GM19025 (cell line): Measurements from ENCODE around the gene NOTCH4.

Source experiments
- ATAC-seq: cut with Tn5 transposase; IDR thresholded peaks from one replicate; pipeline ENCODE4 v1.9.1; 2021; ENCODE audit warnings: mild to moderate bottlenecking, low read depth, moderate library complexity; ENCODE audit not compliant: unreplicated experiment

The NOTCH4 gene

DNA sequence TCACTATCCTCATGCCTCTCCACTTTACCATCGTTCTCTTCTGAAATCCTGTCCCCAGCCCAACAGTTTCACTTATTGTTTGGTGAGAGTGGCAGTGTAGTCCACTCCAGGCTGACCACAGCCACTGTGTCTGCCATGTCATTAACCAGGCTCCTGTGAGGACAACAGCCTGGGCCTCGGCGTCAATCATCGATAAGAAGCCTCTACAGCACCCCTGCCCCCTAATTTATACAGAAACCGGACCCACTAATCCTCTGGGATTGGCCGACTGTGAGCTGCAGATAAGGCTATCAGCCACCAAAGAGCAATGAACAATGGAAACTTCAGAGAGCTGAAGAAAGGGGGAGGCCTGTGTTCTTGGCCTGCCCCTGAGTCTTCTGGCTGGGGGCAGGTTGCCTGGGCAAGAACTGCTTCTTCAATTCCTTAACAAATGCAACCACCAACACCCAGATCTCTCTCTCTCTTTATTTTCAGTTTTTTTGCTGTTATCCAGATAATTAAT lies 56.1 kb downstream of the NOTCH4 start:
- no peak for ATAC-seq

DNA sequence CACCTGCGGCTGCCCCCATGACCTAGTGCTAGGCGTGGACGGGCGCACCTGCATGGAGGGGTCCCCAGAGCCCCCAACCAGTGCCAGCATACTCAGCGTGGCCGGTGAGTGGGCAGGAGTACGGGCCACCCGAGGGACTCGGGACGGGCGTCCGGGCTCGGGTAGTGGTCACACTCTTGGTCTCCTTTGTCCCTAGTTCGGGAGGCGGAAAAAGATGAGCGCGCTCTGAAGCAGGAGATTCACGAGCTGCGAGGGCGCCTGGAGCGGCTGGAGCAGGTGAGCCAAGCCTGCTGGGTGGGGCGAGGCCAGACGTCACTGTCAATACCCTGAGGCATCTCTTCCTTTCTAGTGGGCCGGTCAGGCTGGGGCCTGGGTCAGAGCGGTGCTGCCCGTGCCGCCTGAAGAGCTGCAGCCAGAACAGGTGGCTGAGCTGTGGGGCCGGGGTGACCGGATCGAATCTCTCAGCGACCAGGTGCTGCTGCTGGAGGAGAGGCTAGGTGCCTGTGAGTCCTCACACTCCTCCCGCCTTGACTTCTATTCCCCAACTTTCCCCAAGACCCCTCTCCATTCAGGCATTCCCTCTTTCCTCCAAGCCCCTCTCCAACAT lies 56.6 kb downstream of the NOTCH4 start:
- no peak for ATAC-seq

DNA sequence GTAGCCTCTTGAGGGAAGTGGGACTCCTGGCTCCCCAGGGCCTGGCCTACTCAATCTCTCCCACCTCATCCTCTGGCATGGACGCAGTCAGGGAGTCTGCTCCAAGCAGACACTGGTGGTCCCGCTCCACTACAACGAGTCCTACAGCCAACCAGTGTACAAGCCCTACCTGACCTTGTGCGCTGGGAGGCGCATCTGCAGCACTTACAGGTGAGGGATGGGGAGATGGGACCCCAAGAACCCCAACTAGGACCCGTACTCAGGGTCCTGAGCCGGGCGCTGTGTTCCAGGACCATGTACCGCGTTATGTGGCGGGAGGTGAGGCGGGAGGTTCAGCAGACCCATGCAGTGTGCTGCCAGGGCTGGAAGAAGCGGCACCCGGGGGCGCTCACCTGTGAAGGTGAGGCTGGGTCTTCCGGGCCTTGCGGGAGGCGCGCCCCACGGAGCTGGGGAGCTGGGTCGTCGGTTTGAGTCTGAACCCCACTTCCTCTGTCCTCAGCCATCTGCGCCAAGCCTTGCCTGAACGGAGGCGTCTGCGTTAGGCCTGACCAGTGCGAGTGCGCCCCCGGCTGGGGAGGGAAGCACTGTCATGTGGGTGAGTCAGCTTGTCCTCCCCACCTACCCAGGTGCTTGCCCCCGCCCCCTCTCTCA lies 57.3 kb downstream of the NOTCH4 start:
- ATAC-seq = no peak

DNA sequence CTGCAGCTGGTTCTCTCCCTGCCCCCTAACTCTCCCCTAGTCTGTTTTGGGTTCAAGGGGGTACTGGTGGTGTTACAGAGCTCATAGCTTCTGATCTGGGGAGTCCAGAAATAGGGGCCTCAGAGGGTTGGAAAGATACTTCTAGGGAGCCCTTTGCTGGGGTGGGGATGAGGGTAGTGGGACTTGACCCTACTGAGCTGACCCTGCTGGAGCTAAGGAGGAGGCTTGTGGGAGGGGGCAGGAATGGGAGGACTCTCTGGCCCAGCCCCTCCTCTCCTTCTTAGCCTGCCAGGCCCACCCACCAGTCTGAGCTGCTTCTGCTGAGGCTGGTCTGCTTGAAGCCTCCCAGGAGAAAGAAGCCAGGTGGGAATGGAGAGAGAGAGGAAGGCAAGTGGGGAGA lies 59.6 kb downstream of the NOTCH4 start, which contains the start of gene EGFL8:
EGFL8 (plus strand) TSS at position 301 of the 400 bp plus-strand sequence. CDS start 1,571 bp downstream, outside the sequence.
- ATAC-seq = no peak

DNA sequence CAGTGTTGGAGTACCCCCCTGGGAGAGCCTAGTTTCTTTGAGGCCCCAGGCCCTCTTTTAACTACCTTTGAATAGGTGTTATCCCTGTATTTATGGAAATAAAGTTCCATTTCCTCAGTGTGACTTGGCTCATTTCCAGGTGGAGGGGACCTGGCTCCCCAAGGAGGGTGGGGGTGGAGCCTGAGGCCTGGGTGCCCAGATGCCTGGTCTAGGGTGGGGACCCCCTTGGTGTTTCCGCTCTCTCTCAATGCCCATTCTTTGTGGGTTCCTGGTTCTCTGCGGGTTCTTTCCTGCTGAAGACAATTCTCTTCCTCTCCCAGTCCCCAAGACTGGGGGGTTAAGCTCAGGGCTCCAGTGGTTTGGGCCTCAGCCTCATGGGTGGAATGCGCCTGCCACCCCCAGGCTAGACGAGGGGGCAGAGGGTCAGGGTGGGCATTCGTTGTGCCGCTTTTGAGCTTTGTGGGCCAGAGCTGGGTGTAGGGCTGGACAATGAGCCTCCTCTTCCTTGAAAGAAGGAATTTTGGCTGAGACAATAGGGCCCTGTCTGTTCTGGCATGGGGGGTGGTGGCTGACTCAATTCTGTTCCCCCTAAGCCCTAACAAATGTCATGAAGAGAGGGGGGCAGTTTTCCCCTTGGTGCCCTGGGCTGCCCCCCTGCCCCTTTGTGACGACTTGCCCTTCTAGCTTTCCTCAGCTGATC lies 60.2 kb downstream of the NOTCH4 start:
- no peak for ATAC-seq

DNA sequence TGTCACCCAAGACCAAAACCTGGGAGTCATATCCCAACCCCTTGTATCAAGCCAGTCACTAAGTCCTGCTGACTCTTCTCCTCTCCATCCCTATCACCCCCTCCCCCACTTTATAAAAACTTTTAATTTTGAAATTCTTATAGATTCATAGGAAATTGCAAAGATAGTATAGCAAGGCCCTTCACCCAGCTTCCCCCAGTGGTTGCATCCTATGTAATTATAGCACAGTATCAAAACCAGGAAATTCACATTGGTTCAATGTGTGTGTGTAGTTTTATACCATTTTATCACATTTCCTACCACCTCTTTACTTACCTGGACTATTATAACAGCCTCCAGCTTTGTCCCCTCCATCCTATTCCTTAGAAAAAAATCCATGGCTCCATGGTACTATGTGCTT lies 65.8 kb downstream of the NOTCH4 start:
- no peak for ATAC-seq

DNA sequence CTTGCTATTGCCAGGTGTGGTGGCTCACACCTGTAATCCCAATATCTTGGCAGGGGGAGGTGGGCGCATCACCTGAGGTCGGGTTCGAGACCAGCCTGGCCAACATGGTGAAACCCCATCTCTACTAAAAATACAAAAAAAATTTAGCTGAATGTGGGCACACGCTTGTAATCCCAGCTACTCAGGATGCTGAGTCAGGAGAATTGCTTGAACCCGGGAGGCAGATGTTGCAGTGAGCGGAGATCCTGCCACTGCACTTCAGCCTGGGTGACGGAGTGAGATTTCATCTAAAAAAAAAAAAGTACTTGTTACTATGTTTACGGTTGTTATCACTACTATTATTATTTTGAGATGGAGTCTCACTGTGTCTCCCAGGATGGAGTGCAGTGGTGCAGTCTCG lies 67.0 kb downstream of the NOTCH4 start:
- no peak for ATAC-seq

DNA sequence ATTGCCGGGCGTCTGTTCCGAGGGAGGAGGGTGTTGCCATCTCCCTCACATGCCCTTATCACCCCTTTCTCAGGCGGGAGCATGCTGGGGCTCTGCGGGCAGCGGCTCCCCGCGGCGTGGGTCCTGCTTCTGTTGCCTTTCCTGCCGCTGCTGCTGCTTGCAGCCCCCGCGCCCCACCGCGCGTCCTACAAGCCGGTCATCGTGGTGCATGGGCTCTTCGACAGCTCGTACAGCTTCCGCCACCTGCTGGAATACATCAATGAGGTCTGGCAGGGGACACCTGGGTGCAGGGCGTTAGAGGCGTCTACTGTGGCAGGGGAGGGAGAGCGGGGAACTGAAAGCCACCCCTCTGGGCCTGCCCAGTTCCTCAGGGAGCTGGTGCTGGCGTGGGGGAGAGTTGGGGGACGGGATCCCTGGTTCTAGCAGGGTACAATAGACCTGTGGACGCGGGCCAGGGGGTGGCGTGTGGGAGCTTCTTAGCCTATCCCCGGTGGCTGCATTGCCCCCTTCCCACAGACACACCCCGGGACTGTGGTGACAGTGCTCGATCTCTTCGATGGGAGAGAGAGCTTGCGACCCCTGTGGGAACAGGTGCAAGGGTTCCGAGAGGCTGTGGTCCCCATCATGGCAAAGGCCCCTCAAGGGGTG lies 69.2 kb downstream of the NOTCH4 start:
- ATAC-seq = no peak

DNA sequence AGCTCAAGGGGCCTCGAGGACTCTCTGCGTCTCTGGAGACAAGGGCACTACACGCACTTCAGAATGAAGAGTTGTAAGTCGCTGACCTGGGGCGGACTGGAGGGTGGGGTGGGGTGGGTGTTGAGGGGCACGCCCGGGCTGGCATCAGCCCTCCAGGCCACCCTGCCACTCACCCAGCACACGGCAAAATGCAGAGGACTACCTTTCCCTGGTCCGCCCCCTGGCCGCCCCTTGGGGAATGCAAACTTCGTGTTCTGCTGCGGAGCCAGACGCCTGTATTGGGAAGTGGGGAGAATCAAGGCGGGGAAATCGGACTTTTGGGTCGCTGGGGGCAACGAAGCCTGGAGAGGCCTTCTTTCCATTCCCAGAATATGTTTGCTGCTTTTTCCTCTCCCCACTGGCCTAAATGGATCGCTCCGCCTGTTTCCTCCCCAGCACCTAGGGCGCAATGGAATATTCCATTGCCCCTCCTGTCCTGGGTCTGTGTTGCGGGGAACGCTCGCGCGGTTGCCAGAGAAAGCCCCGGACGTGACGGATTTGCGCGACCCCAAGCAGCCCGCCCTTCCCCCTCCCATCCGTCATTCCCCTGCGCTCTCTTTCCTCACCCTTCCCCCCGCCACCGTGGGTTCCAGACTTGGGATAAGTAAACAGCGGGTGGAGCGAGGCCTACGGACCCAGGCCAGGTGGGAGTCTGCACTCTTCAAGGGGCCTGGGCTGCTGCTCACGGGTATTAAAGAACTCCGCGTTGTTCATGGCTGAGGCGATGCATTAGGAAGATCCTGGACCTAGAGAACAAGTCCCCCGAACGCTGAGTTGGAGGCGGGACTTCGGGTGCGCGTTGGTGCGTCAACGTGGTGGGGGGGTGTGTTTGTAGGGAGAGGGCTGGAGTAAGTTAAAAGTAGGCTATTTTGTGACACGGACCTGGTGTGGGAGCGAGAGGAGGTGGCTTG lies 70.0 kb downstream of the NOTCH4 start, which contains the start of gene PPT2:
PPT2 (plus strand) TSS at position 578 of the 950 bp plus-strand sequence. CDS start 454 bp downstream, outside the sequence.
- ATAC-seq = no peak

DNA sequence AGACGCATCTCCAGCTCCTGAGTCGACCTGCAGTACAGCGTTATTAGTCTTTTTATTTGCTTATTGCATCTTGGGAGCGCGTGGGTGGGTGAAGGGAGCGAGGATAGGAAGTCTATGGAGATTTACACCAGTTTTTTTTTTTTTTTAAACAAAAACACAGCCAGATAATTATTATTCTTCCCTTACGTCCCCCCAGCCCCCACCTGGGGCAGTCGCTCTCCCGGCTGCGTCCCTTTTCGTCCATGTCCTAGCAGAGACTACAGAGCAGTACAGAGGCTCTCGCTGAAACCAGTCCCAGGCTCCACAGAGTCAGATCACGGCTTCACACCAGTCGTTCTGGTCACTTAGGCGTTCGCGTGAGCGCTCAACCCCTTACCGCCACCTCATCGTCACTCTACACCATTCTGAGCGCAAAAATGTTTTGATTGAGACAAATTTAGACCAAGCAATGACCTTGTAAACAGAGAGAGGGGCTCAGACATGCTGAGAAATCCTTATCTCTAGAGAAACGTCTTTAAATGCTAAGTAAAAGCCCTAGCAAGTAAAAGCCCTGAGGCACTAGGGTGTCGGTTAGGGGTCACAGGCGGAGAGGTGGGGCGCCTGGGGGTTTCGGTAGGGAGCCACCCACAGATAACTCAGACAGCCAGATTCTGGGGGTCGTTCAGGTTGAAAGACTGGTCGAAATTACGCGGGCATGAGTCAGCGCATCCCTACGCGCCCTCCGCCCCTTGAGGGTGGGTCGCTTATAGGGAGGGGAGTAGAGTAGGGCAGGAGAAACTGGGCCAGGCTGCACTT lies 70.9 kb downstream of the NOTCH4 start:
- ATAC-seq = no peak

DNA sequence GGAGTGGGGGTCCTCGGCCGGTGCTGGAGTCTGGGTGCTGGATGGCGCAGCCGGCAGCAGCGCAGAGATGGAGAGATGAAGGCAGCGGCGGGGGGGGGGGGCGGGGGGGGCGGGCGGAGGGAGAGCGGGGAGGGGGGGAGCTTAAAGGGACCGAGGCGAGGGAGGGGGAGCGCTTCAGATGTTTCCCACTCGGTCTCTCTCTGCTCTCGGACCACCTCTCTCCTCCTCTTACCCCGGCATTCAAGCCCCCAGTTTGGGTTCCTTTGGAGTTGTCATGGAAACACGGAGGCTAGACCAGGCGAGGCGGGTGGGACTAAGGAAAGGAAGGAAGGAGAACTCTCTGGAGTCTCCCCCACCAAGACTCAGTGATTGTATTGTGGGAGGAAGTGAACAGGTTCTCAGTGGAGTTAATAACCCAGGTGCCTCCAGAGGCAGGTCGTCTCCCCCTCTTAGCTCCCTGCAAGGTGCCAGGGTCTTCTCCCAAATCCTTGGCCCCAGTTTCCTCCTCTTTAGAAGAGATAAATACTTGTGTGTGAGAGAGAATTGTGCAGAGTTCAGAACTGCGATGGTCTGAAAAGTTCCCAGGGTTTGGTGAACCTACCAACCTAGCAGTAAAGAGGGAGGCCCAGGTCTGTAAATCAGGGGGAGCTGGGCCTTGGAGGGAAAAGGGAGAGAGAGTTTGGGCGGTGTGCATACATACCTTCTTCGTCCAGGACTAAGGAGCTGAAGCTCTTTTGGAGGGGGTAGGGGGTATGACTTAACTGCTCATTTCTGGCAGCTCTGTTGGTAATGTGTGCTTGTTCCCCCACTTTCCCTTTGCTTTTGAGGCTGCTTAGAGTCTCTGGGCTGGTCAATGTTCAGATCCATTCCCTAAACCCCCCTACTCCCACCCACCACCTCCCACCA lies 71.8 kb downstream of the NOTCH4 start, which contains the start of gene PRRT1:
PRRT1 (minus strand) TSS at position 77 of the 906 bp plus-strand sequence. CDS start 112 bp downstream, outside the sequence.
- no peak for ATAC-seq

DNA sequence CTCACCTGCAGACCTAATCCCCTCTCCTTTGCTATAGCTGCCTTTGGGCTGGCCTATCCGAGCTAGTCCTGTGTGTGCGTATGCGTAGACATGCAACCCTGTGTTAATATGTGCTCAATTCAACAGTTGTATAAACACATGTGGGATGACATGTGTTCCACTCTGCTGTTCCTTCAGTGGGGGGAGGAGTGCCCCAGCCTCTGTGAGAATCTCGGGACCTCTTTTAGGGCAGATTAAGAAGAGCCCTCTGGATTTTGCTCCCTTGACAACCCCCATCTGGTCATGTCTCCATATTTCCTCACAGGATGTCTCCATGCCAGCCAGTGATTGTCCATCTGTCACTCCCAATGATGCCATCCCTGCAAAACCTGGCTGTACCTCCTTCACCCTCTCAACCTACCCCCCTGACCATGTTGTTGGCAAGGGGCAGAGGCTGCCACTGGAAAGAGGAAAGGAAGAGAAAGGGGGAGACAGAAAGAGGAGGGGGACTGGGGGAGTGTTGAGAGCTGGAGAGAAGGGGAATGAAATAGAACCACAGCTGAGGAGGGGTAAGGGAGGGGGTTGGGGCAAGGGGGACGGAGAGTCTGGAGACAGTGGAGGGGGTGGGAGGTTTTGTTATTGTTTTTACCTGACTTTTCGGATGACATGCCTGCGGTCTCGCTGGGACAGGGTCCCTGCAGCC lies 72.5 kb downstream of the NOTCH4 start:
- no peak for ATAC-seq

DNA sequence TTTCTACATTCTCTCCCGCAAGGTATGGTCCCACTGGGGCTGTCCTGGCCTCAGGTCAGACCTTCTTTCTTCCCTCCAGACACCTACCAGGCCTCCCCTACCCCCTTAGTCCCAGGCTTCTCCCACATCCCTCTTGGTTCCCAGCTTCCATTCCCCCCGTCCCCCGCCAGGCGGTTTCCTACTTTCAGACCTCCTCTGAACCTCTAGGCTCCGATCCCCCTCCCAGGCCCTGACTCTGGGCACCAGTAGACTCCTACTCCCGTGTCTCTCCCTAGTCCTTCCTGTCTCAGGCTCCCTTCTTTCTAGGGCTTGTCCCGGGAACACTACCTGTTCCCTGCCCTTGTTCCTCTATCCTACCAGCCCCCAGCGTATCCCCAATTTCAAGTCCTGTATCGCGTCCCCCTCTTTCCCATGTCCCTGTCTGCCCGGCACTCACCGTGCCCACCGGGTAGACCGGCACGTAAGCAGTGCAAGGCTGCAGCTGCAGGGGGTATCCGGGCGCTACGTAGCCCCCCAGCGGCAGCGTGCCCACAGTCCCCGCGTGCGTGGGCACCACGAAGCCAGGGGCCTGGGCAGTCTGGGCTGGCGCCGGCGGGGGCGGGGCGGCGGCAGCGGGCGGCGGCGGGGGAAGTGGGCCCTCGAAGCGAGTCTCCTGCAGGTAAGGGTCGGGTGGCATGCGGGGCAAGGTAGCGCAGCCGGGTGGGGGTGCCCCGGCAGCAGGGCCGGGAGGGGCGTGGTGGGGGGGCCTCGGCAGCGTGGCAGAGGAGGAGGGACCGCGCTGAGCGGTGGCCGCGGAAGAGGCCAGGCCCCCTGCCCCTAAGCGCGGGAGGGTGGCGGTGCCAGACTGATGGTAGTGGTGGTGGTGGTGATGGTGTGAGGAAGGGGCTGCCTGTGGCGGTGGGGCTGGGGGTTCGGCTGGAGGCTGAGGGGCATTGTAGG lies 73.7 kb downstream of the NOTCH4 start:
- ATAC-seq = no peak

DNA sequence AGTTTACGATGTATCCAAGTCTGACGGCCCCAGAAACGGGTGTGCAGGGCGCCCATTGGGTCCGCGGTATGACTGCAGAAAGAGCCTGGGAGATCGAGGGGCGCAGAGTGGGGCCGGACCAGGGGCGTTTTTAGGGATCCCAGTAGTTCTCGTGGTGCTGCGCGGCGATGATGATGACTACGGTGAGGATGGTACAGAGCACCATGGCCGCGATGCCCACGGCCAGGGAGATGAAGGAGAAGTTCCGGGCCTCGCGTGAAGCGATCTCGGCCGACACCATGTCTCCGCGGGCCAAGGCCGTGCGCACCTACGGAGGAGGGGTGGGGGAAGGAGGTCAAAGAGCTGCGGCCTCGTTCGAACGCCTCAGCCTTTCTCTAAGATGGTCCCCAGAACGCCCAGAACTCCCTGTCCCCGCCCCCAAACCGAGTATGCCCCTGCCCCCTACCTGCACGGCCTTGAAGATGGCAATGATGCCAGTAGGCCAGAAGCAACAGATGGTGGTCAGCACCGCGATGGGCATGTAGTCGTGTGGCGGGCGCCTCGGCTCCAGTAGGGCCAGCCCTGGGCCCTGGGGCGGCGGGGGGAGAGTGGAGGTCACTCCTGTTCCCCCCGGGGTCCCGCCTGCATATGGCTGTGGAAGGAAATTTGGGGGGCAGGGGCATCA lies 74.6 kb downstream of the NOTCH4 start:
- ATAC-seq = no peak

DNA sequence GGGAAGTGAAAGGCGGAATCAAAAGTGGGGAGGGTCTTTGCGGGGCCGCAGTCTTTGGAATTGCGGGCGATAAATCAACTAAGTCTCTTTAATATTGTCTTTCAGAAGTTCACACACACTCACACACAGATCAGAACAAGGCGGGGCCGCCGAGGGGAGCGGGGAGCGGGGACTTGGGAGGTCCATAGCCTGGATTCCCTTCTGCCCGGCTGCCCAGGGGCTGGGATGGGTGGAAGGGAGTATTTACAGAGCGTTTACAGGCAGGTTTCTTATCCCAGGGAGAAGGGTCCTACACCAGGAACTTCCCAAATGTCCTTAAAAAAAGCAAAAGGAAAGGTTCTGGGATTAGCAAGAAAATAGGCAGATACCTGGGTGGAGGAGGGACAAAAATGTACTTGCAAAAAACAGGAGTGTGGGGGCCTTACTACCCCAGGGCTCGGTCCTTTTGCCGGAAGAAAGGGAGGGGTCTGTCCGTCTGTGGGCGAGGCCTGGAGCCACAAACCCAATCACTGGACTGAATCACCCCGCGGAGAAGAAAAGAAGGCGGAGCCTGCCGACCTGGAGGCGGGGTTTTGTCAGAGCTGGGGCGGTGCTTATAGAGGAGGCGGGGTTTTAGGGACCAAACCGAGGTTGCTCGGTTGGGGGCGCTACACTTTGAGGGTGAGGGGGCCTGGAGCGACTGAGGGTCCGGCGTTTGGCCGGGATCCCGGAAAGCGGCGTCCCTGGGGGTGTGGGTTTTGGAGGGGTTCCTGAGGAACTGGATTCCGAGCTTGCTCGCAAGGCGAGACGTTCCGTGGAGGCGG lies 75.4 kb downstream of the NOTCH4 start:
- no peak for ATAC-seq
